HG02588 (cell line): Measurements from ENCODE around the gene NLRP6.
"Not testable (repeated sequence)": the region's sequence is repeated elsewhere in the genome, so short reads cannot be mapped to it uniquely, and the experiment has no call there.

Source experiments
- ATAC-seq: cut with Tn5 transposase; IDR thresholded peaks from one replicate; pipeline ENCODE4 v1.9.1; 2021; ENCODE audit warnings: mild to moderate bottlenecking, moderate library complexity; ENCODE audit not compliant: unreplicated experiment

NLRP6 gene

DNA sequence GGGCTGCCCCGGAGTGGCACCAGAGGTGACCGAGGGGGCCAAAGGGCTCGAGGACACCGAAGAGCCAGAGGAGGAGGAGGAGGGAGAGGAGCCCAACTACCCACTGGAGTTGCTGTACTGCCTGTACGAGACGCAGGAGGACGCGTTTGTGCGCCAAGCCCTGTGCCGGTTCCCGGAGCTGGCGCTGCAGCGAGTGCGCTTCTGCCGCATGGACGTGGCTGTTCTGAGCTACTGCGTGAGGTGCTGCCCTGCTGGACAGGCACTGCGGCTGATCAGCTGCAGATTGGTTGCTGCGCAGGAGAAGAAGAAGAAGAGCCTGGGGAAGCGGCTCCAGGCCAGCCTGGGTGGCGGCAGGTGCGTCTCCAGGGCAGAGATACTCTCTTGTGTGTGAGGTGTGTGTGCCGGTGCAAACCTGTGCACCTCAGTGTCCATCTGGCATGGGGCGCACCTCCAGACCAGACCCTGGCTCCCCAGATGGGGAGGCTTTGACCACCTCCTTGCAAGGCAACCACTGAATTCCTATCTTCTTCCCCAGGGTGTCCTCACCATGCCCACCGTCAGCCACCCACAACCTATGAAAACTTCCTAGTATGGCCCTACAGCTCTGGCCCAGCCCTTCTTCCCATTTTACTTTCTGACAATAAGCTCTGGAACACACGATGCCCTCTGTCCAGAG is 3.4 kb downstream of the NLRP6 start:
- ATAC-seq = no peak

DNA sequence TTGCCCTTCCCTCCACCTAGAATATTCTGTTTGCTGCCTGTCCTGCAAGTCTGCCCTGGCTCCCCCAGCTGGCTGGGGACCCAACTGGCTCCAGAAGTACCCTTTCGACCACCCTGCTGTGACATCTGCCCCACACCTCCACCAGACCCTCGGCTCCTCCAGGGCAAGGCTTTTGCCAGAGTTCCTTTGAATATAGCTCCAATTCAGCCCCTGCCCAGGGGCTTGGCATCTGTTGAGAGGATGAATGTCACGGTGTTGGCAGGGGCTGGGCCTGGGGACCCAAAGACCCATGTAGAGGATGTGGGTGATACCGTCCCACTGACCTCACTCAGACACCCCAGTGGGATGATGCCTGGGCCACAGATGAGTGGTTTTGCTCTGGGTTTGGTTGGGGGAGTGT is 4.0 kb downstream of the NLRP6 start:
- ATAC-seq = no peak

DNA sequence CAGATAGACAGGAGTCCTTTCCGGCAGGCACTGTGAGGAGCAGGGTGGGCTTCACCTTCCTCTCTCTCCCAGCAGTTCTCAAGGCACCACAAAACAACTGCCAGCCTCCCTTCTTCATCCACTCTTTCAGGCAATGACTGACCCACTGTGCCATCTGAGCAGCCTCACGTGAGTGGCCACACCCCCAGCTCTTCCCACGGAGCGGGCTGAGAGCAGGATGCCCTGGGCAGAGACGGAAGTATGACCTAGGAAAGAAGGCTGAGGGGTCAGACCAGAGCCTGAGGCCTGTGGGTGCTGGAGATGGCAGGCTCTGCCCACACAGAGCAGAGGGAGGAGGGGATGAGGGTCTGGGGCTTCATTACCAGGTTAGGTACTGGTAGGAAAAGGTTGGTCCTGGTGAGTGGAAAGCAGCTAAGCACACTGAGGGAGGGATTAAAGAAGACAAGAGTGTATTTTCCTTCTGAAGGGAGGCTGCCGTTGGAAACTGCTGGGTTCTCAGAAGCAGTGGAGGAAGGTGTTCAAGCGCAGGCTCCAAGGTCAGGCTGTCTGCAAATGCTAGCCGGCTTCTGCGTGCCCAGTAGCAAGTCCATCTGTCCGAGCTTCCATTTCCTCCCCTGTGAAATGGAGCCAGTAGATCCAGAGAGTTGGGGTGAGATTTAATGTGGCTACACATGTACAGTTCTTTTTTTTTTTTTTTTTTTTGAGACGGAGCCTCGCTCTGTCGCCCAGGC is 4.6 kb downstream of the NLRP6 start:
- ATAC-seq = no peak

DNA sequence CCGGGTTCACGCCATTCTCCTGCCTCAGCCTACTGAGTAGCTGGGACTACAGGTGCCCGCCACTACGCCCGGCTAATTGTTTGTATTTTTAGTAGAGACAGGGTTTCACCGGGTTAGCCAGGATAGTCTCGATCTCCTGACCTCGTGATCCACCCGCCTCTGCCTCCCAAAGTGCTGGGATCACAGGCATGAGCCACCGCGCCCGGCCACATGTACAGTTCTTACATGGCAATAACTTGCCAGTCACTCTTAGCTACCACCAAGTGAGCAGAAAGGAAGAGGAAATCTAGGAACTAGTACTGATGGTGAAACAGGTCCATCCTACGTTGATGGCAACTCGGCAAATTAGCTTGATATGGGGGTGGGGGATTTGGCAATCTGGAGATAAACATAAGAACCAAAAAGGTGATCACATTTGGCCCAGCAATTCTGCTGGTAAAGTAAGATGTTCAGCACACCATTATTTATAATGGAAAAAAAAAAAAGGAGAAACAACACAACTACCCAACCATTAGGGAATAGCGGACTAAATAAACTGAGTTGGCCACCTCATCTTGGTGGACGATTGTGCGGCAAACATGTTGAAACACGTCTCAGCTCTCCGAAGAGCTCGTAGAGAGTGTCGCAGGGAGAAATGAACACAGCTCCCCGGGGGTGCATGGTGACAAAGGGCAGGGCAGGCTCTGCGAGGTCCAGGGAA is 5.3 kb downstream of the NLRP6 start:
- no peak for ATAC-seq

DNA sequence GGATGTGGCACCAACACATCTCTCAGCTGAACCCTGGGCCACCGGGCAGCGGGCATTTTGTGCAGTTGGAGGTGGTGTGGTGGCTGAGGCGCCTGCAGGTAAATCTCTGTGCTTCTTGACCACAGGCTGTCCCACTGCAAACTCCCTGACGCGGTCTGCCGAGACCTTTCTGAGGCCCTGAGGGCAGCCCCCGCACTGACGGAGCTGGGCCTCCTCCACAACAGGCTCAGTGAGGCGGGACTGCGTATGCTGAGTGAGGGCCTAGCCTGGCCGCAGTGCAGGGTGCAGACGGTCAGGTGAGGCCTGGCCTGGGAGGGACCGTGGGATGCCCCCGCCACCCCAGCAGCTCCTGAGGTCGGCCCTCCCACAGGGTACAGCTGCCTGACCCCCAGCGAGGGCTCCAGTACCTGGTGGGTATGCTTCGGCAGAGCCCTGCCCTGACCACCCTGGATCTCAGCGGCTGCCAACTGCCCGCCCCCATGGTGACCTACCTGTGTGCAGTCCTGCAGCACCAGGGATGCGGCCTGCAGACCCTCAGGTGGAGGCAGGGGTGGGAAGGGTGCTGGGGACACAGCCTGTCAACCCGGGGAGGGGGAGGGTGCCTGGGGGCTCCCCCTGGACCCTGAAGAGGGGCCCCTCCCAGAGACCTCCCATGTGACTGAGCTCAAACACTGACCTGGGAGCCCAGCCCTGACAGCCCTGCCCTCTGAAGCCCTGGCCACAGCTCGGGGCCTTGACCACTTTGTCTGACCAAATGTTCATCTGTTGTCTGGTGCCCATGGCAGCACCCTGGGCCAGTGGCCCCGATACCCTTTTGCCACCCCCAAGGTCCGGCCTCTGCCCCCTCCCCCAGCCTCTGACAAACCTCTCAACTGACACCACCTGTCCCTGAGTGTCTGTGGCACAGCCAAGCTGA is 6.2 kb downstream of the NLRP6 start:
- ATAC-seq = no peak

DNA sequence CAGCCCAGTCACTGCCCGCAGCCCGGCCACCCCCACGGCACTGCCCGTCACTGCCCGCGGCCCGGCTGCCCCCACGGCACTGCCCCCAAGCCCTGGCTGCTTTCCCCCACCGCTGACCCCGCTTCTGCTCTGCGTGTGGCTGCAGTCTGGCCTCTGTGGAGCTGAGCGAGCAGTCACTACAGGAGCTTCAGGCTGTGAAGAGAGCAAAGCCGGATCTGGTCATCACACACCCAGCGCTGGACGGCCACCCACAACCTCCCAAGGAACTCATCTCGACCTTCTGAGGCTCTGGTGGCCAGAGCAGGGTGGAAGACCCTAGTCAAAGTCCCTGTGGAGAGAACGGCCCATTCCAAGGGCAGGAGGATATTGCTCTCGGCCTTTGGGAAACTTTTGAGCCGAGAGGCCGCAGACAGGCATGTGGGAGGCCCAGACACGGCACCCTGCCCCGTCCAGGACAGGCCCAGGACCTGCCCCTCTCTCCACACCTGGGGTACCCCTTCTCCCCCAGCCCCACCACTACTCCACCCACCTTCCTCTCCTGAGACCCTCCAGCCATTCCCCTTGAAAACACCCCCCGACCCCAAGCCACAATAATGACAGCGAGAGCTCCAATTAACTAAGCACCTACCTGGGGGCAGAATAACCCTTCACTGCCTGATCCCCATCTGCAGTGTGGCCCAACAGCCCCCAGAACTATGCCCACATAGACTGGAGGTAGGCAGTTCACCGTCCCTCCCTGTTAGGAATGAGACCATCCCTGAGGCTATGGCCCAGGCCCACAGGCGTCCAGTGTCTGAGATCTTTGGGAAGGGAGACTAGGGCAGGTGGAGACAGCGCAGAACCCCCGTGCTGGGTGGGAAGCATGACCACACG is 7.0 kb downstream of the NLRP6 start:
- no peak for ATAC-seq

DNA sequence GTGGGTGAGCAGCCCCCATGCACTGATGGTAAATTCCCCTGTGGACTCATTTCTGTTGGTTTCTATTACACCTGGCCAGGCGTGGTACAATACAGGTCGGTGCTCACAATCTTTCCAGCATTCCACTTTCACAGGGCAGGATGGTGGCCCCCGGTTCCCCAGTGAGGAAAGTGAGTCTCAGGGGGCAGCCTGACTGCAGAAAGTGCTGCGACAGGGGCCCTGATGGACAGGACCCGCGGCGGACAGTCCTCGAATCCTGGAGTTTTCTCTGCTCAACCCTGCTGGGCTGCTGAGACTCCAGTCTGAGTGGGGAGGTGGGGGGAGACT is 7.7 kb downstream of the NLRP6 start:
- no peak for ATAC-seq

DNA sequence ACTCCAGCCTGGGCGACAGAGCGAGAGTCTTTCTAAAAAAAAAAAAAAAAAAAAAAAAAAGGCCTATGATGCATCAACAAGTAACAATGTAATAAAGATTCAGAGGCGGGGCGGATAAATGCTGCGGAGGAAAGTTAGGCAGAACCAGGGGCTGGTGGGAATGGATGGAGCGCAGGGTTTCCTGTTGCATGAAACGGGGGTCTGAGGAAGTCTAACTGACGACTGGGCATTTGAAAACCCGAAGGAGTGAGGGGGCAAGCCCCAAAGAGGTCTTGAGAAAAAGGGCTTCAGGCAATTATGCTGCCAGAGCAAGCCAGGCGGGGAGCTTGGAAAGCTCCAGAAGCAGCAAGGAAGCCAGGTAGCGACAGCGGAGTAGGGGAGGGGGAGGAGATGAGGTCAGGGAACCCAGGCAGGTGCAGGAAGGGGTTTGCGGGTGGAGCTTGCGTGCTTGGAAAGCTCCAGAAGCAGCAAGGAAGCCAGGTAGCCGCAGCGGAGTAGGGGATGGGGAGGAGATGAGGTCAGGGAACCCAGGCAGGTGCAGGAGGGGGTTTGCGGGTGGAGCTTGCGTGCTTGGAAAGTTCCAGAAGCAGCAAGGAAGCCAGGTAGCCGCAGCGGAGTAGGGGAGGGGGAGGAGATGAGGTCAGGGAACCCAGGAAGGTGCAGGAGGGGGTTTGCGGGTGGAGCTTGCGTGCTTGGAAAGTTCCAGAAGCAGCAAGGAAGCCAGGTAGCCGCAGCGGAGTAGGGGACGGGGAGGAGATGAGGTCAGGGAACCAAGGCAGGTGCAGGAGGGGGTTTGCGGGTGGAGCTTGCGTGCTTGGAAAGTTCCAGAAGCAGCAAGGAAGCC is 9.0 kb downstream of the NLRP6 start:
- not testable (repeated sequence) for ATAC-seq

DNA sequence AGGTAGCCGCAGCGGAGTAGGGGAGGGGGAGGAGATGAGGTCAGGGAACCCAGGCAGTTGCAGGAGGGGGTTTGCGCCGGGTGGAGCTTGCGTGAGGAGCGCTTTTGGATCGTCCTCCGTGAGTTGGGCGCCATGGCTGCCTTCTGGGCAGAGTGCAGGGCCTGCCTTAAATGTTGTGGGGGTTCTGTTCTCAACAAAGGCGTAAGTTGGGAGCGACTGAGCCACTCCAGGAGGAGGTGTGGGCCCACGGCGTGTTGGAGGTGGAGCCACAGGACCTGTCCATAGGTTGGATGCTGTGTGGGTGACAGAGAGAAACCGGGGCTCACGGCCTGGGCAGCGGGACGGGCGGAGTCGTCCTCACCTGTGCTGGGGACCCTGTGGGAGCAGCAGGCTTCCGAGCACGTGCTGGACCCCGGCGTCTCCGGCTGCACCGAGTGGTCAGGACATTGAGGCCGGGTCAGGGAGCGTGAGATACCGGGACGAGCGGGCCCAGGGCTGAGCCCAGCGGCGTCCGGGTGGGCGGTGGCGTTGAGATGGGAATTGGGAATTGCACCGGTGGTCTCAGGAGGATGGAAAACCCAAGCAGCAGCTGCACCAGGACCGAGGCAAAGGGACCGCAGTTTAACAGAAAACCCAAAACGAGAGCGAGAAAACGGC is 9.7 kb downstream of the NLRP6 start:
- no peak for ATAC-seq

DNA sequence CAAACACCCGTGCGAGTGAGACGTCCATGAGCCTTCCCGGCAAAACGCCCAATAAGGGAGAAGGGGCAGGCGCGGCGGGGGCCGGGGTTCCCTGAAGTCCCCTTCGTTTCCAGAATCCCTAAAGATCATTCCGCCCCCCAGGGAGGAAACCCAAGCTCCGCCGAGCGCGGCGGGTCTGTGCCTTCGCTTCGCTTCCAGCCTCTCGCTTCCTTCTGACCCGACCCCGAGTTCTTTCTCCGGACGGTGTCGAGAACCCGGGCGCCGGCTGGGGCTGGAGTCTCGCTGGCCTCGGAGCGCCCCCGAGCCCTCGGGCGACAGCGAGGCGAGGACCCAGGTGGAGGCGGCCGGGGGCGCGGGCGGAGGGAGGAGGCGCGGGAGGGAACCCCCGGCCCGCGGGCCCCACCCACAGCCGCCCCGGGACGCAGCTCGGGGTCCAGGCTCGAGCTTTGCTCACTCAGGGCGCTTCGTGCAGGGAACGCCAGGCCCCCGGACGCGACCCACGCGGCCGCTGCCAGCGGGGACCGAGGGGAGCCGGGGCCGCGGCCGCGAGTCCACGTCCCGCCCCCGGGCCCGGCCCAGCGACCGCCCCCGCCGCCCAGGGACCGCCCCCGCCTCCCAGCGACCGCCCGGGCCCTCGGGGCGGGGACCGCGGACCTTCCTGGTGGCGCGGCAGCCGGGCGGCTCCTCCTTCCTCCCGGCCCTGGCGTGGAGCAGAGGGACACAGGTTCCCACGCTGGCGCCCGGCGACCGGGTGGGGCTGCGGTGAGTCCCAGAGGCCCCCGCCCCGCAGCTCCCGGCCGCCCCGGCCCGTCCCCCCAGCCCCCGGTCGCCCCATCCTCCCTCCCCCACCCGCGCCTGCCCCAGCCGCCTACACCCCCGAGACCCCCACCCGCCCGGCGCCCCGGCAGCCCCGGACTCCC is 10.5 kb downstream of the NLRP6 start, which contains the start of gene PGGHG:
Gene PGGHG, plus strand, starts transcription at position 649 of the 920 bp plus-strand sequence. CDS start 691 bp downstream, outside the sequence.
- peak; percentile 56 for ATAC-seq

DNA sequence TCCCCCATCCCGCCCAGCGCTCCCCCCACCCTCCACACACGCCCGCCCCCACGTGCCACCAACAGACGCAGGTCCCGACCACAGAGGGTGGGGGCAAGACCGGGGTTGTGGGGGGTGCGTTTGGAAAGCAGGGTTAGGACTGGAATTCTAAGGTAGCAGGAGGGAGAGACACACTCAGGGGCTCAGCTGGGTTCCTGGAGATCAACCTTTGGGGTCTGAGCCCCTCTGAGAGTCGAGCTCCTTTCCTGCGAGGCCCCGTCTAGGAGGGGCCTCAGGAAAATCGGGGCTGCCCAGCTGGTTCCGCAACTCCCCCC is 11.1 kb downstream of the NLRP6 start:
- ATAC-seq = no peak

DNA sequence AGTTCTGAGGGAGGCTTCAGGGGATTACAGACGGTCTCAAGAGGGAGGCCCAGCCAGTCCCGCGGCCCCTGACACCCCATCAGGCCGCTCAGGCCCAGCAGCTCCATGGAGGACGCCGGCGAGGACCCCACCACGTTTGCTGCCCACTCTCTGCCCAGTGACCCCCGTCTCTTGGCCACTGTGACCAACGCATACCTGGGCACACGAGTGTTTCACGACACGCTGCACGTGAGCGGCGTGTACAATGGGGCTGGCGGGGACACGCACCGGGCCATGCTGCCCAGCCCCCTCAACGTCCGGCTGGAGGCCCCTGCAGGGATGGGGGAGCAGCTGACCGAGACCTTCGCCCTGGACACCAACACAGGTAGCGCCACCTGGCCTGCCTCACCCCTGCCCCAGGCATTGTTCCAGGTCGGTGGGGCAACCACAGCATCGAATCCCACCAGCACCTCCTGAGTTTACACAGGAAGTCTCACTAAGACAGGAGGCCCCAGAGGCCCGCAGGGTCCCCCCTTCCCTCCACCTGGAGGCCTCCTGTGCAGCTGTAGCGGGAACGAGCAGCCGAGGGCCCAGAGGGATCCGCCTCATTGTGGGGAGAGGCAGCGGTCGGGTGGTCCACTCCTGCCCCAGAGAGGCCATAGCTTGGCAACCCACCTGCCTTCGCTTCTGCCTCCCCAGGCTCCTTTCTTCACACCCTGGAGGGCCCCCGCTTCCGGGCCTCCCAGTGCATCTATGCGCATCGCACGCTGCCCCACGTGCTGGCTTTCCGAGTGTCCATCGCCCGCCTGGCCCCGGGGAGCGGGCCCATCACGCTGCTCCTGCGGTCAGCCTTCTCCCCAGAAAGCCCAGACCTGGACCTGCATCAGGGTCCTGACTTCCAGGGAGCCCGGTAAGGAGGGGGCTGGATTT is 11.8 kb downstream of the NLRP6 start:
- no peak for ATAC-seq

DNA sequence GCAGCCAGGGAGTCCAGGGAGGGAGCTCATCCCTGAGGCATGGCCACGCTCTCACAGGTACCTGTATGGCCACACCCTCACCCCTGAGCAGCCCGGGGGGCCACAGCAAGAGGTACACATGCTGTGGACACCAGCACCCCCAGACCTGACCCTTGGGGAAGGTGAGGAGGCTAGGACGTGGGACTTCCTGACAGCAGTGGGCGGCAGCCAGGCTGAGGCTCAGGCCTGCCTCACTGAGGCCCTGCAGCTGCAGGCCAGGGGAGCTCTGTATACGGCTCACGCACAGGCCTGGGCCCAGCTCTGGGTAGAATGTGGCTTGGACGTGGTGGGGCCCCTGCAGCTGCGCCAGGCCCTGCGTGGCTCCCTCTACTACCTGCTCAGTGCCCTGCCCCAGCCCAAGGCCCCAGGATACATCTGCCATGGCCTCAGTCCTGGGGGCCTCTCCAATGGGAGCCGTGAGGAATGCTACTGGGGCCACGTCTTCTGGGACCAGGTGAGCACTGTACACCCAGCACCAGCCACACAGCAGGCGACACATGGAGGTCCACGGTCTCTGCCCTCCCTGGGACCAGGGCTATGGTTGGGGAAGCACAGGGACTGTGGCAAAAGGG is 12.5 kb downstream of the NLRP6 start:
- ATAC-seq = no peak

DNA sequence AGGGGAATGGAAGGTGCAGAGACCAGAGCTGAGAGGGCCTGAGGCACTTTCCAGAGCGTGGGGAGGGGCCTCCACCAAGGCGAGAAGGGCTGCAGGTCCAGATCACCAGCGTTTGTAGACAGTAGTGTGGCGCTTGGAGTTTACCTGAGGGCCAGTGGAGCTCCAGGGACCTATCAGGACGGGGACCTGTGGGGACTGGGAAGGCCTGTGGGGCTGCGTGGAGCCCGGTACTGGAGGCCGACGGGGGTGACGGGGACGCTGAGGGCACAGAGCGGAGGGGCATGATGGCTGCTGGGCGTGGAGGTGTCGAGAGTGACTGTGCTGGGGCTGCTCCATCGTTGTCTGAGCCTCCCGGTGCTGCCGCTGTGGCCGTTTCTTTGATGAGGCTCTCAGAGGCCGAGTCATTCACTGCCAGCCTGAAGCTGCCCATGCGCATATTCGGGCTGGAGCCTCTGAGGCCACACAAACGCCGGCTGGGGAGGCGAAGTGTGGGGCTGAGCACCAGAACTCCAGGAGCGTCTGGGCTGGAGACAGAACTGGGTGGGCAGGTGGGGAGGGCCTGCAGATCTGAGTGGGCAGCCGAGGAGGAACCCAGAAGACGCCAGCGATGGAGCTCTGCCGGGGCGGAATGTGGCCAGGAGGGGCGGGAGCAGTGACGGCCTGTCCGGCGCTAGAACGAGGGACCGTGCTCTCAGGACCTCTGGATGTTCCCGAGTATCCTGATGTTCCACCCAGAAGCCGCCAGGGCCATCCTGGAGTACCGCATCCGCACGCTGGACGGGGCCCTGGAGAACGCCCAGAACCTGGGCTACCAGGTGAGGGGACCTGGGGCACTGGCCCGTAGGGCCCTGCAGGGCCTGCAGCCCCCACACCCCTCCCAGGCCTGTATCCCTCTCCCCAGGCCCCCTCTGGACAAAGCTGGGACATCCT is 13.3 kb downstream of the NLRP6 start:
- no peak for ATAC-seq
